H1 (cell line): ENCODE results near the gene CAPN3. TPM values are rescaled to one million over a fixed set of nuclear protein-coding genes. Genes with fewer than 3 reads are reported as not detected.

Source experiments
- CTCF ChIA-PET: fragments of 300-600 bp; sonication (Branson Sonifier 250); formaldehyde crosslinking; loops from one replicate; lab custom pipeline; 2021; ENCODE audit not compliant: partially characterized antibody; lab: Charles Lee
- POLR2A ChIA-PET: fragments of 300-600 bp; sonication (Branson Sonifier 250); formaldehyde crosslinking; loops from one replicate; lab custom pipeline; 2021; ENCODE audit warnings: inconsistent platforms; ENCODE audit not compliant: partially characterized antibody; lab: Charles Lee
- DNase-seq, 2 experiments: peaks; one replicate each; pipeline versions ENCODE4 v3.0.0 to v3.0.0-alpha.2; 2010 to 2022; ENCODE audit warnings: low spot score in 2 of 2, low read depth in 1 of 2, mixed read lengths in 1 of 2
- FAIRE-seq: peaks from 2 replicates; lab custom pipeline; 2011; peaks lifted over from hg19 to GRCh38; lab: Jason Lieb, UNC
- H2AFZ ChIP-seq: 2 replicates; pipeline ENCODE4 v1.8.1; 2012; ENCODE audit warnings: low read length, inconsistent platforms
- H2AK5ac ChIP-seq: 2 replicates; pipeline ENCODE4 v1.6.1; 2013; ENCODE audit warnings: low read depth, low read length
- H2BK120ac ChIP-seq: replicated peaks from 2 replicates; pipeline ENCODE3; 2013; ENCODE audit warnings: low read depth, low read length, inconsistent platforms
- H2BK12ac ChIP-seq: 2 replicates; pipeline ENCODE4 v1.6.1; 2013; ENCODE audit warnings: low read depth, low read length
- H2BK15ac ChIP-seq: 2 replicates; pipeline ENCODE4 v1.6.1; 2013; ENCODE audit warnings: low read length
- H2BK20ac ChIP-seq: 2 replicates; pipeline ENCODE4 v1.6.1; 2013; ENCODE audit warnings: low read length
- H2BK5ac ChIP-seq: 2 replicates; pipeline ENCODE4 v1.6.1; 2013; ENCODE audit warnings: low read depth, low read length
- H3K14ac ChIP-seq: 2 replicates; pipeline ENCODE4 v1.6.1; 2013; ENCODE audit warnings: inconsistent platforms; ENCODE audit not compliant: insufficient read length
- H3K18ac ChIP-seq: 2 replicates; pipeline ENCODE4 v1.6.1; 2013; ENCODE audit warnings: low read length; ENCODE audit errors: extremely low read depth
- H3K23ac ChIP-seq: 2 replicates; pipeline ENCODE4 v1.6.1; 2013; ENCODE audit warnings: inconsistent platforms; ENCODE audit not compliant: insufficient read length
- H3K23me2 ChIP-seq: 2 replicates; pipeline ENCODE4 v1.6.1; 2013; ENCODE audit warnings: low read depth, low read length
- H3K27ac ChIP-seq: 2 replicates; pipeline ENCODE4 v1.6.1; 2011; ENCODE audit warnings: low read depth, low read length, inconsistent platforms
- H3K27me3 ChIP-seq, 4 experiments: replicated peaks in 1 of 4; 1 replicate in 1 of 4; 2 replicates in 3 of 4; pipeline versions ENCODE4 v1.6.1 to v1.8.1; 2011 to 2013; ENCODE audit warnings: low read length in 3 of 4, mild to moderate bottlenecking in 3 of 4, inconsistent platforms in 2 of 4, mixed read lengths in 2 of 4, moderate library complexity in 1 of 4; ENCODE audit not compliant: control insufficient read depth in 3 of 4, insufficient read depth in 3 of 4; ENCODE audit errors: extremely low read depth in 1 of 4
- H3K36me3 ChIP-seq, 4 experiments: 2 replicates each; pipeline versions ENCODE4 v1.6.1 to v1.8.1; 2011 to 2013; ENCODE audit warnings: mild to moderate bottlenecking in 4 of 4, low read length in 3 of 4, moderate library complexity in 2 of 4, control low read depth in 1 of 4, inconsistent platforms in 1 of 4; ENCODE audit not compliant: insufficient read depth in 4 of 4, control insufficient read depth in 2 of 4
- H3K4ac ChIP-seq: replicated peaks from 2 replicates; pipeline ENCODE3; 2013; ENCODE audit warnings: low read length, low read depth, mixed read lengths, inconsistent platforms; ENCODE audit not compliant: insufficient read length
- H3K4me1 ChIP-seq, 4 experiments: replicated peaks in 1 of 4; 1 replicate in 1 of 4; 2 replicates in 3 of 4; pipeline versions ENCODE4 v1.6.1 to v1.8.1; 2011 to 2013; ENCODE audit warnings: low read length in 3 of 4, inconsistent platforms in 2 of 4, mixed read lengths in 1 of 4; ENCODE audit not compliant: insufficient read depth in 4 of 4, control insufficient read depth in 3 of 4
- H3K4me2 ChIP-seq, 2 experiments: 2 replicates each; pipeline versions ENCODE4 v1.6.1 to v1.8.1; 2011 to 2013; ENCODE audit warnings: low read depth in 2 of 2, low read length in 2 of 2, control low read depth in 1 of 2, inconsistent platforms in 1 of 2, mild to moderate bottlenecking in 1 of 2; ENCODE audit not compliant: insufficient read depth in 1 of 2
- H3K4me3 ChIP-seq, 4 experiments: fragments of 200-600, 300-600 bp in 1 of 4; sonication (generic), shearing (Covaris generic), sonication (Bioruptor Twin) in 1 of 4; 2 replicates each; pipeline versions ENCODE4 v1.5.1 to v1.8.1; 2011 to 2016; ENCODE audit warnings: low read length in 4 of 4, low read depth in 3 of 4, control low read depth in 2 of 4, inconsistent platforms in 2 of 4, mild to moderate bottlenecking in 2 of 4, mixed read lengths in 1 of 4, moderate library complexity in 1 of 4; ENCODE audit not compliant: insufficient read depth in 2 of 4; ENCODE audit errors: extremely low read depth in 1 of 4
- H3K56ac ChIP-seq: replicated peaks from 2 replicates; pipeline ENCODE3; 2013; ENCODE audit warnings: low read depth, mild to moderate bottlenecking, mixed read lengths, low read length, inconsistent platforms; ENCODE audit not compliant: insufficient read length
- H3K79me1 ChIP-seq: 2 replicates; pipeline ENCODE4 v1.6.1; 2013; ENCODE audit warnings: low read depth, low read length, control low read depth
- H3K79me2 ChIP-seq, 2 experiments: 2 replicates each; pipeline versions ENCODE4 v1.6.1 to v1.8.1; 2012 to 2013; ENCODE audit warnings: low read length in 2 of 2, mild to moderate bottlenecking in 2 of 2, inconsistent platforms in 1 of 2; ENCODE audit not compliant: insufficient read depth in 2 of 2, control insufficient read depth in 1 of 2
- H3K9ac ChIP-seq, 4 experiments: replicated peaks in 1 of 4; 1 replicate in 1 of 4; 2 replicates in 3 of 4; pipeline versions ENCODE4 v1.6.1 to v1.8.1; 2011 to 2013; ENCODE audit warnings: low read depth in 3 of 4, low read length in 3 of 4, control low read depth in 2 of 4, mild to moderate bottlenecking in 2 of 4, moderate library complexity in 2 of 4, inconsistent platforms in 1 of 4; ENCODE audit errors: extremely low read depth in 1 of 4
- H3K9me3 ChIP-seq, 2 experiments: 2 replicates each; pipeline versions ENCODE4 v1.6.1 to v1.8.1; 2012 to 2013; ENCODE audit warnings: mild to moderate bottlenecking in 2 of 2, moderate library complexity in 2 of 2, control low read depth in 1 of 2, inconsistent platforms in 1 of 2, low read depth in 1 of 2, low read length in 1 of 2, mixed read lengths in 1 of 2; ENCODE audit not compliant: insufficient read depth in 2 of 2
- H4K20me1 ChIP-seq, 2 experiments: replicated peaks in 1 of 2; 2 replicates each; pipeline versions ENCODE3 to v1.8.1; 2011 to 2013; ENCODE audit warnings: inconsistent platforms in 2 of 2, low read length in 2 of 2, mild to moderate bottlenecking in 1 of 2; ENCODE audit not compliant: insufficient read depth in 2 of 2, control insufficient read depth in 1 of 2
- H4K5ac ChIP-seq: 2 replicates; pipeline ENCODE4 v1.6.1; 2013; ENCODE audit warnings: low read length, low read depth, mixed read lengths, inconsistent platforms; ENCODE audit not compliant: insufficient read length
- H4K8ac ChIP-seq: 2 replicates; pipeline ENCODE4 v1.8.0; 2013; ENCODE audit warnings: mild to moderate bottlenecking, moderate library complexity, low read length, inconsistent platforms; ENCODE audit not compliant: insufficient read depth; ENCODE audit errors: extremely low read depth
- H4K91ac ChIP-seq: replicated peaks from 2 replicates; pipeline ENCODE3; 2013; ENCODE audit warnings: low read length, mixed read lengths, inconsistent platforms; ENCODE audit not compliant: insufficient read length
- ASH2L ChIP-seq: fragments of 200-600, 300-600 bp; sonication (generic); IDR thresholded peaks from one replicate; pipeline ENCODE4 v1.7.1; 2017; ENCODE audit warnings: low read length
- BRCA1 ChIP-seq: IDR thresholded peaks from 2 replicates; pipeline ENCODE4 v1.6.1; 2012; ENCODE audit warnings: low read depth, low read length, improper control_type of control experiment
- CTBP2 ChIP-seq: IDR thresholded peaks from 2 replicates; pipeline ENCODE4 v1.7.0; 2011; ENCODE audit warnings: borderline replicate concordance, mild to moderate bottlenecking, moderate library complexity, mixed read lengths, low read length; ENCODE audit not compliant: insufficient read depth, insufficient read length
- E2F6 ChIP-seq: IDR thresholded peaks from 2 replicates; pipeline ENCODE4 v1.6.1; 2012; ENCODE audit warnings: inconsistent platforms
- GTF2F1 ChIP-seq: IDR thresholded peaks from 2 replicates; pipeline ENCODE4 v1.6.1; 2012; ENCODE audit warnings: low read depth, low read length, improper control_type of control experiment, borderline replicate concordance
- HDAC6 ChIP-seq: IDR thresholded peaks from one replicate; pipeline ENCODE4 v1.7.1; 2012; ENCODE audit warnings: low read depth, mild to moderate bottlenecking, inconsistent platforms, low read length, moderate library complexity
- MAFK ChIP-seq: IDR thresholded peaks from 2 replicates; pipeline ENCODE4 v1.6.1; 2012; ENCODE audit warnings: low read depth, mild to moderate bottlenecking, improper control_type of control experiment, low read length
- RAD21 ChIP-seq, 2 experiments: IDR thresholded peaks in 1 of 2; conservative IDR thresholded peaks in 1 of 2; 2 replicates each; pipeline ENCODE4 v1.6.1; 2011; ENCODE audit warnings: low read depth in 2 of 2, low read length in 2 of 2, improper control_type of control experiment in 1 of 2, inconsistent platforms in 1 of 2, mild to moderate bottlenecking in 1 of 2, moderate library complexity in 1 of 2
- RFX5 ChIP-seq: IDR thresholded peaks from 2 replicates; pipeline ENCODE4 v1.6.1; 2011; ENCODE audit warnings: low read depth, low read length, improper control_type of control experiment, borderline replicate concordance
- RXRA ChIP-seq: IDR thresholded peaks from 2 replicates; pipeline ENCODE4 v1.6.1; 2011; ENCODE audit warnings: low read depth, mild to moderate bottlenecking, low read length, moderate library complexity; ENCODE audit not compliant: insufficient read depth
- SIX5 ChIP-seq: IDR thresholded peaks from 2 replicates; pipeline ENCODE4 v1.6.1; 2011; ENCODE audit warnings: mild to moderate bottlenecking, low read depth, low read length
- WGBS, 2 experiments: shearing (Covaris generic) in 1 of 2; methylation state at CpG; one replicate each; pipeline versions ENCODE4 v1.1.6 to v1.1.7; 2013 to 2015; ENCODE audit warnings: low lambda C conversion rate in 2 of 2, mixed read lengths in 2 of 2, inconsistent platforms in 1 of 2, low coverage in 1 of 2, missing lambda C conversion rate in 1 of 2; ENCODE audit not compliant: insufficient replicate concordance in 2 of 2, insufficient coverage in 1 of 2, insufficient read length in 1 of 2; ENCODE audit errors: extremely low coverage in 1 of 2, missing lambda C conversion rate in 1 of 2; 5-methylcytosine and 5-hydroxymethylcytosine counted together
- polyA plus RNA-seq, 7 experiments: library from polyadenylated mRNA; depleted of rRNA in 3 of 7; stranded (reverse) in 5 of 7; unstranded in 2 of 7; fragments of >200 nt in 5 of 7; fragments of 200-250 nt in 2 of 7; gene quantifications; 1 replicate in 5 of 7; 2 replicates in 1 of 7; 4 replicates in 1 of 7; pipeline versions ENCODE4 v1.2.1 to v1.2.3, GENCODE V29; 2011 to 2013; ENCODE audit warnings: missing spikeins in 2 of 7, mixed read lengths in 2 of 7
- total RNA-seq: library from RNA; stranded (reverse); fragmentation: NEBNext Ultra II Directional; extraction: Animal tissue kit (Norgen Biotek cat#: 25700); gene quantifications from 2 replicates; pipeline ENCODE4 v1.2.1, GENCODE V29; 2021

The CAPN3 gene
- total and polyA plus RNA-seq, 2 of the 8 experiments (the other 6 are each of a cell fraction or from before 2014, with no cell fraction given): 0.80 to 2.1 TPM

GRCh38 chr15:42409011-42409410 is 49.7 kb downstream of the CAPN3 start:
- 87% methylated on average over 5 of the region's 9 CpGs; no CpG with 5 or more reads in 1 of the 2 experiments for WGBS, 2 experiments
- Histone ChIP-seq H3K27ac (no peak overlapping the region), H3K79me1 (no peaks in the 10 kb centered on the region), H2BK5ac (no peak overlapping the region), H3K36me3 (no peaks in the 10 kb centered on the region), H3K4me2 (no peak overlapping the region), H3K4me1 (no peaks in the 10 kb centered on the region), H4K91ac (no peak overlapping the region), H3K18ac (no peak overlapping the region), H2BK12ac (no peak overlapping the region), H4K8ac (no peak overlapping the region), H4K5ac (no peak overlapping the region), H2AFZ (no peak overlapping the region), H3K9ac (no peak overlapping the region), H3K23ac (no peak overlapping the region), H2BK120ac (no peak overlapping the region), H3K9me3 (no peaks in the 10 kb centered on the region), H2BK20ac (no peak overlapping the region), H2BK15ac (no peak overlapping the region), H3K4ac (no peak overlapping the region), H3K27me3 (no peaks in the 10 kb centered on the region), H3K56ac (no peak overlapping the region), H3K23me2 (no peaks in the 10 kb centered on the region; the same call in 1 of the 2 replicates), H3K14ac (no peak overlapping the region), H3K79me2 (no peaks in the 10 kb centered on the region), H4K20me1 (no peaks in the 10 kb centered on the region), H2AK5ac (no peak overlapping the region), H3K4me3 (no peak overlapping the region)
- TF ChIP-seq CTBP2: no peak
- TF ChIP-seq MAFK: no peak
- no peak for TF ChIP-seq HDAC6
- no peak for TF ChIP-seq SIX5
- TF ChIP-seq RXRA: no peak
- no peak for TF ChIP-seq ASH2L
- TF ChIP-seq BRCA1: no peak
- TF ChIP-seq E2F6: no peak
- TF ChIP-seq RFX5: no peak
- TF ChIP-seq RAD21 (IDR thresholded peaks at IDR 0.05 in 1 of 2, conservative IDR thresholded peaks at IDR 0.05 in 1 of 2; ENCODE audit: low read depth in 2 of 2, low read length in 2 of 2): no peak
- TF ChIP-seq GTF2F1: no peak
- ChIA-PET POLR2A (interaction anchor here (0.8 kb wide), 1 partner anchor 135 kb away, joined by 3 read pairs; no protein-coding TSS in a partner anchor), CTCF (interaction anchor here (0.9 to 2.1 kb wide), 3 partner anchors 20 to 340 kb away, joined by 3 to 7 read pairs (median 3); no protein-coding TSS in a partner anchor)
- no peak for DNase-seq
- no peak for FAIRE-seq
